ENCODE measurements around the gene KCNIP1. TPM values are rescaled to one million over a fixed set of nuclear protein-coding genes. Genes with fewer than 3 reads are reported as not detected.

The KCNIP1 gene
- total RNA-seq, 1 donor from 2014 or later = 0.57 TPM

GRCh38 chr5:170554521-170555267, 50.9 kb downstream of the KCNIP1 start:
- intact Hi-C loops (cut with DNase I) = no loop called here
- no peak for DNase-seq (ENCODE audit: low spot score)

GRCh38 chr5:170557314-170557713, 53.5 kb downstream of the KCNIP1 start:
- intact Hi-C loops (cut with DNase I) = no loop called here
- no peak for DNase-seq (ENCODE audit: low spot score)

GRCh38 chr5:170559296-170559695, 55.5 kb downstream of the KCNIP1 start:
- intact Hi-C loops (cut with DNase I) = no loop called here

GRCh38 chr5:170560938-170561337, 57.1 kb downstream of the KCNIP1 start:
- DNase-seq (ENCODE audit: low spot score) = no peak
- intact Hi-C loops (cut with DNase I) = no loop called here

More at GRCh38 chr5:170559296-170559695, 55.5 kb downstream of the KCNIP1 start:
- DNase-seq (ENCODE audit: low spot score) = no peak

DNA sequence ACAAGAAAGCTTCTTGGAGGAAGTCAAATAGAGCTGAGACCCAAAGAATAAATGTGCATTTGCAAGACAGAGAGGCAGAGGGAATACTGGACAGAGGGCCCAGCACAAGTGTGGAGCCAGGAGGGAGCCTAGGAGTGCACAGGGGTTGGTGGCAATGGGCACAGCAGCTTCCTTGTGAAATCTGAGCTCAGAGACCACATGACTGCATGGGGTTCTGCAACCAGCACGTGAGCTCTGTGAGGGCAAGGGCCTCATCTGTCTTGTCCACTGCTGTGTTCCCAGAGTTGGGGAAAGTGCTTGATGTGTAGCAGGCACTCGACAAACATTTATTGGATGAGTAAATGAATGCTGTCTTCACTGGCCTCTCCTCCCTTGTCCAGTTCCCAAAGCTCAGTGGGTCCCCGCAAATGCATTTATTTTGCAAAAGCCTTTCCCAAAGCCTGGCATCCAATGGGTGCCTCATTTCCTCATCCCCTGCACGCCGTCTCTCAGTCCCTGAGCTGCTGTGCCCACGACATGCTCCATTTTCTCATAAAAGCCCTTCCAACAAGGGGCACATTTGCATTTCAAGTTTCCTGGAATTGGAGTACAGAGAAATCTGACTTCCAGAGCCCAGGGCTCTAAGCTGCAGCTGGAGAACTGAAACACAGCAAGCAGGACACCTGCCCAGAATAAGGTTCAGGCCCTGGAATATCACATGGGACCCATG, 58.5 kb downstream of the KCNIP1 start:
- DNase-seq (ENCODE audit: low spot score) = no peak
- intact Hi-C loops (cut with DNase I) = no loop called here

- intact Hi-C loops (cut with DNase I) = no loop called here
- no peak for DNase-seq (ENCODE audit: low spot score)
These were observed 59.0 kb downstream of the KCNIP1 start for GRCh38 chr5:170562875-170563228.

DNA sequence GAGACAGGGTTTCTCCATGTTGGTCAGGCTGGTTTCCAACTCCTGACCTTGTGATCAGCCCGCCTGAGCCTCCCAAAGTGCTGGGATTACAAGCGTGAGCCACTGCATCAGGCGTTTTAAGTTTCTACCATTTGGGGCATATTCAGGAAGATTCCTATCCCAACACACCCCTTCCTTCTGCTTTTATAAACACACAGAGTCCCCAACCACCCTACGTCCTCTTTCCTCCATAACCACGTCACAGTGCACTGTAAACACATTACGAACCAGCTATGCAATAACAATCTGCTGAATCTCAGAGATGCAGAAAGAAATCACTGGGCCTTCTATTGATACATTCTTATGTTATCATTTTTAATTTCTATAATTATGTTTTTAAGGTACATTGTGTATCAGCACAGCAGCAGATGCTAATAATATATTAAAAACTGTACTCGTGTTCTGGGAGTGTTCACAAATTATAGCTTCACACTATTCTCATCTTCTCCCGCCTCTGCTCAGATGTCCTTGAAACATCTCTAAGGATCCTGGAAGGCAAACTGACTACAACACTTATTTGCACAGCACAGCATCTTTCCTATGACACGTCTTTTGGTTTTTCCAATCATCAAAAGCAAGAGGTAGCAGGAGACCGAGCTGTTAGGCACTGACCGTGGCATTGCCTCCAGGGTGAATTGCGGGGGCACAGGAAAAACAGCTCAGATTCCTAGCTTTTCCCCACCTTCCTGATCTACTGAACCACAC, 60.2 kb downstream of the KCNIP1 start:
- no peak for DNase-seq (ENCODE audit: low spot score)
- intact Hi-C loops (cut with DNase I) = no loop called here

DNA sequence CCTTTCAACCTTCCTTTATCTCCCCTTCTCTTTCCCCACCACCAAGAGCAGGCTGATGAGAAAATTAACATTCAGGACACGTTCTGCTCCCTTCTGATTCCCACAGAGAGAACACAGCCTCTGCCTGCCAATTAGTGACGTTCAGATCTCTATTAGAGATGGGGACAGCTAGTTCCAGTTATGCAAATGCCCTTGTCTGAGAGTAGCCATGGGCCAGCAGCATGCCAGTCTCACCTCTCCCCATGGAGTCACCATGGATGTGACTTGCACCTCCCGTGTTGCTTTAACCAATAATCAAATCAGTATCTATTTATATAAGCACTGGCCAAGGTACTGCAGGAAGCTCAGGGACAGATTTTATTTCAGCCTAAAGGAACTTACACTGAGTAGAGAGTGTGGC, 61.3 kb downstream of the KCNIP1 start:
- intact Hi-C loops (cut with DNase I) = no loop called here
- DNase-seq (ENCODE audit: low spot score) = no peak

DNA sequence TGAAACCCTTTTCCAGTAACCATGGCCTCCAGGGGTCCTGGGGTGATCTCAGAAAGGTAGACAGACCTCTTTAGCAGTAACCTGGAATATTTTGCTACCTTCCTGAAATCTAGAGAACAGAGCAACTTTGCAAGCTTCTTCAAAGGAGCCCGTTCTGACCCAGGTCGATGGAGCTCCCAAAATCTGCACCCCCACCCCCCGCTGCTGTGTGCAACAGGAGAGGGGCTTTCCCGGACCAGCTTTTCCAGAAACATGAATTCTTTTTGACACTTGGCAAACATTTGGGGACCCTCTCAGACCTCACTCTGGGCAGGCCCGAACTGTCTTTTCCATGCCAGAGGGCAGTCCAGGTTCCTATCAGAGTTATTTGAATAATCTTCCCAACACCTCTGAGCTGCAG, 65.3 kb downstream of the KCNIP1 start:
- no peak for DNase-seq (ENCODE audit: low spot score)
- intact Hi-C loops (cut with DNase I) = no loop called here

GRCh38 chr5:170570476-170570875, 66.7 kb downstream of the KCNIP1 start:
- no peak for DNase-seq (ENCODE audit: low spot score)

DNA sequence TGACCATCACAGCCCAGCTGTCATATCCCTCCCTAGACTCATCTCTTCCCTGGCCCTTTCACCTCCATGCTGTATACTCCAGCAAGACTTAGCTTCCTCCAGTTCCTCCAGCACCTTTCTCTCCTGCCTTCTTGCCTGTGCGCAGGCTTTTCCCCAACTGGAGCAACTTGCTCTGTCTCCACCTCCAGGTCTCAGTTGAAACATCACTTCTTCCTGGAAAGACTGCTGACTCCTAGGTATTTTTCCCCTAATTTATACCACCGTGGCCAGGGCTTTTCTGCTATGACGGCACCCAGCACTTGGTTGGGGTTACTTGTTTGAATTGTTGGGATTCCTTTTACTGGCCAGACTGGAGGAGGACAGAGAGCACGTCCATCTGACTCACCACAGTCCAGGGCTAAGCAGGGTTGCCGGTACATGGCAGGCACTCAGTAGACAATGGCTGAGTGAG, 67.5 kb downstream of the KCNIP1 start:
- DNase-seq (ENCODE audit: low spot score) = no peak
- intact Hi-C loops (cut with DNase I) = no loop called here

More at GRCh38 chr5:170570476-170570875, 66.7 kb downstream of the KCNIP1 start:
- intact Hi-C loops (cut with DNase I) = no loop called here

GRCh38 chr5:170571875-170572852, 68.3 kb downstream of the KCNIP1 start:
- intact Hi-C loops (cut with DNase I) = no loop called here
- DNase-seq (ENCODE audit: low spot score) = no peak

- DNase-seq (ENCODE audit: low spot score) = no peak
- intact Hi-C loops (cut with DNase I) = no loop called here
These were observed 69.3 kb downstream of the KCNIP1 start for GRCh38 chr5:170573114-170573513.

DNA sequence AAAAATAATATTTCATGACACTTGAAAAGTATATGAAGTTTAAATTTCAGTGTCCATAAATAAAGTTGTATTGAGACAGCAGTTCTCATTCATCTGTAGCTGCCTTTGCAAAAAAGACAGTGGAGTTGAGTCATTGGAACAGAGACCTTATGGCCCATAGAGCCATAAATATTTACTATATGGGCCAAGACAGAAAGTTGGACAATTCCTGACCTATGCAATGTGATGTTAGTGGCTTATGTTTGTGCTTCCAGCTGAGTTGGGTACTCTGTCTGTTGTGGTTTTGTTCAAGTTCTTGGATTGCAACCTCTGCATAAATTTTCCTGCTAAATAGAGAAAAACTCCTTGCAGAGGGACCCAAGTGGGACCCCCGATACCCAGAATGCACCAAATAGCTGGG, 69.8 kb downstream of the KCNIP1 start:
- intact Hi-C loops (cut with DNase I) = no loop called here
- no peak for DNase-seq (ENCODE audit: low spot score)

DNA sequence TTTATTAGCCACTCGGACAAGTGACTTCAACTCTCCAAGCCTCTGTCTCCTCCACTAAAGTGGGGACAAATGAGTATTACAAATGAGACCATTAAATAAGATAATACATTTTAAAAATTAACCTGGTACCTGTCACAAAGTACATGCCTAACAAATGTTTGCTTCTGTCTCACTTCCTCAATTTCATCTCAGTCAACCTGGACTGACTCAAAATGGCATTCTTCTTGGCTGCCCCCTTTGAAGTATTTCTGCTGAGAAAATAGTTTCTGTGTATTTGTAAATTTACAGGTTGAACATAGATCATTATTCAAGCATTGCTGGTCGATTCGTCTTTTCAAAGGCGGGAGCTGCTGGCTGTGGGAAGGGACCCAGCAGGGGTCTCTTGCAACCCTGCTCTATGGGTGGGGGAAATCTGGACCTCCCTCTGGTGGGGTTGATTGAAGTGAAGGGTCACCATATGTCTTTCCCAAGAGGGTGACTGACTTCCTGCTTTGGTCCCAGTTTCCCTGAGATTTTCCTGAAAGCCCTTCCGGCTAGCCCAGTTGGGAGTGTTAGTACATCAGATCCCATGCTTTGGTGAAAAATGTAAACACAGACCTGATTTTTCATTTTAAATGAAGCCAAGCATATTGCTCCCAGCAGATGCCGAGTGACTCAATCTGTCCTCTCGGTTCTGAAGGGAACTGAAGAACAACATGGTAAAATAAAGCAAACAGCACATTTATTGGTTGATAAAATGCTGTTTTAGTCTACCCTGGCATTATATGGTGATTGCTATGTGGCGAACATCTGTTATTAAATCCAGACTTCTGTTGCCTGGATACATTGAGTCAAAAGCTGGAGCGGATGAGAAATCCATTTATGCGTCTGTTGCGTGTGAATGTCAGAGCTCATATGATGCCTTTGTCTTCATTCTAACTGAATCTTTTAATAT, 73.0 kb downstream of the KCNIP1 start:
- intact Hi-C loops (cut with DNase I) = no loop called here
- no peak for DNase-seq (ENCODE audit: low spot score)

GRCh38 chr5:170579601-170580000, 75.8 kb downstream of the KCNIP1 start:
- no peak for DNase-seq (ENCODE audit: low spot score)
- intact Hi-C loops (cut with DNase I) = no loop called here

GRCh38 chr5:170581211-170581610, 77.4 kb downstream of the KCNIP1 start:
- no peak for DNase-seq (ENCODE audit: low spot score)

DNA sequence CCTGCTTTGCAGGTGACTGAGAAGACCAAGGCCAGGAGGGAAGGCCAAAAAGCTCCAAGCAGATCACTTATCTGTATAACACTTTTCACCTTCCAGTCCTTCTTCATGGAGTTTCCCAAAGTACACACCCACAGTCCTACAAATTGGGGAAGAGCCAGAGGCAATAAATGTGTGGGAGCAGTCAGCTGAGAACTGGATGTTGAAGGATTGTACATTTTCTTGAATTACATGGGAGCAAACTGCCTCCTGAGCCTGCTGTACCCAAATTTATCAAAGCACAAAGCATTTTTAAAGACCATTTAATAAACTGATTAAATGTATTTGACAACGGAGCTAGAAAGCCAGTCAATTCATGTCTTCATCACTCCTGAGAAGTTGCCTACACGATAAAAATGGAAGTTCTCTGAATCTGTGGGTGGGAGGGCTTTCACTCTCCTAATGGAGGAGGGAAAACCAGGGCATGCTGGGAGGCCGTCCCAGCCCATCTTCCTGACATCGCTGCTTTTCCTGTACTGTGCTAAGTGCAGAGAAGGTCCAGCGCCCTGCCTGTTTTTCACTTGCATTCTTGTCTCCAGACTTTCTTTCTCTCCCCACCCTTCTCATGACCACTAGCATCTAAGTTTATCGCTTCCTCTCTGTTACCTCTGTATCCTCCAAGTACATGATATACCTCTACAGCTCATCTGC, 79.0 kb downstream of the KCNIP1 start:
- intact Hi-C loops (cut with DNase I) = no loop called here
- no peak for DNase-seq (ENCODE audit: low spot score)

More at GRCh38 chr5:170581211-170581610, 77.4 kb downstream of the KCNIP1 start:
- intact Hi-C loops (cut with DNase I) = no loop called here

Measured in cardiac septum (tissue), 1 donor.